ENCODE measurements around the gene NELL1. TPM values are rescaled to one million over a fixed set of nuclear protein-coding genes. Genes with fewer than 3 reads are reported as not detected.

The NELL1 gene
- polyA plus RNA-seq, 1 of the 3 experiments (the other 2 are of a cell fraction): not detected

DNA sequence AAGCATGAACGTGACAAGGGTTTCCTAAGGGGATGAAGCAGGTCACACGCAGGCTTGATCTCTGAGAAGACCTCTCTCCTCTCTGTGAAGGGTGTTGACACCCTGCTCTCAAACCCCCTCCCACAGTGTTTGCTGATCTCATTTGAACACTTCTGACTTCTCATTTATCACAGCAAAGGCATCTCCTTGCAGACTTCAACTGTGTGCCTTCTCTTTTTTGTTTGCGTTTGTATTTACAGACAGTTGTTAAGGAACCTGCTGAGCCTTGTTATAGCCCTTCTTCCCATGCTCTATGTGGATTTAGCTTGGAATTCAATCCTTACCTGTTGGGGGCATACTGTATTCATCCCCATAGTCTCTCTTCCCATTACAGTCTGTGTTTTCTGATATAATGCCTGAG, 206.5 kb downstream of the NELL1 start:
- 45% methylated on average over 3 of the region's 3 CpGs for WGBS (ENCODE audit: low lambda C conversion rate)
- Histone ChIP-seq H3K27me3 (ENCODE audit: insufficient read depth) (no peaks in the 10 kb centered on the region), H3K4me3 (ENCODE audit: low read depth in 2 of 2, low read length in 1 of 2) (no peak overlapping the region), H3K9ac (no peak overlapping the region), H3K9me3 (no peaks in the 10 kb centered on the region), H3F3A (replicated peaks; ENCODE audit: insufficient read depth) (no peaks in the 10 kb centered on the region), H3K79me2 (ENCODE audit: insufficient read depth) (no peaks in the 10 kb centered on the region), H3K4me2 (no peak overlapping the region), H4K20me1 (ENCODE audit: insufficient read depth) (no peaks in the 10 kb centered on the region), H3K9me2 (no peaks in the 10 kb centered on the region), H3K27ac (ENCODE audit: low read depth in 2 of 2, low read length in 1 of 2) (peak overlapping the region in 1 of 2 experiments; percentile 48; a peak in 1 of 4 replicates), H3K4me1 (ENCODE audit: control insufficient read depth in 1 of 2, insufficient read depth in 2 of 2, low read depth in 1 of 2, low read length in 1 of 2) (peaks cover 0 to 7% of the 10 kb centered on the region in 2 experiments; a peak in 1 of 4 replicates), H2AFZ (ENCODE audit: low read depth) (no peak overlapping the region), H3K36me3 (replicated peaks in 1 of 2; ENCODE audit: control insufficient read depth in 1 of 2, insufficient read depth in 2 of 2, low read length in 1 of 2) (no peaks in the 10 kb centered on the region)
- ChIA-PET CTCF (interaction anchor here (0.7 to 1.1 kb wide), 2 partner anchors 195 to 204 kb away, joined by 3 read pairs; no protein-coding TSS in a partner anchor), POLR2A (no interaction called here)
- TF ChIP-seq ELF1 (IDR thresholded peaks at IDR 0.05) (no peak), GABPA (IDR thresholded peaks at IDR 0.05; ENCODE audit: low read depth) (no peak), RXRA (IDR thresholded peaks at IDR 0.05; ENCODE audit: borderline replicate concordance, low read depth) (no peak), TCF12 (IDR thresholded peaks at IDR 0.05) (no peak), RFX5 (IDR thresholded peaks at IDR 0.05; ENCODE audit: low read length) (no peak), RAD21 (IDR thresholded peaks at IDR 0.05; ENCODE audit: low read length) (peak; percentile 21; the same call in 1 of the 2 replicates)
- no peak for DNase-seq

DNA sequence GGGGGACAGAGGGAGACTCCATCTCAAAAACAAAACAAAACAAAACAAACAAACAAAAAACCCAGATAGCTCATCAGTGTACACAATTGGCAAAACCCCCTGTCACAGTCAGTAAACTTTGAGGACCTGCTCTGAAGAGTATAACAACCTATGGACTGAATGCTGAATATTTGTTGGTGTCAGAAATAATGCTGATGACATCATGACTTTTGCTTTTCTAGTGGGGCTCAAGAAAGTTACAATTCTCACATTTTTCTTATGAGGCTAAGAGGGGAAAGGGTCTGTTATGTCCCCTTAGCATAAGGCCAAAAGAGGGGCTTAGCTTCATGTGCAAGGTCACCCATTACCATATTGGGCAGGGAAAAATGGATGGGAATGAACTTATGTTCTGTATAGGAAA, 207.4 kb downstream of the NELL1 start:
- Histone ChIP-seq H3K9me2 (no peaks in the 10 kb centered on the region), H3K4me3 (ENCODE audit: low read depth in 2 of 2, low read length in 1 of 2) (no peak overlapping the region), H3K27ac (ENCODE audit: low read depth in 2 of 2, low read length in 1 of 2) (no peak overlapping the region), H3K27me3 (ENCODE audit: insufficient read depth) (no peaks in the 10 kb centered on the region), H3K79me2 (ENCODE audit: insufficient read depth) (no peaks in the 10 kb centered on the region), H3K9ac (no peak overlapping the region), H3K4me2 (no peak overlapping the region), H4K20me1 (ENCODE audit: insufficient read depth) (no peaks in the 10 kb centered on the region), H3K36me3 (replicated peaks in 1 of 2; ENCODE audit: control insufficient read depth in 1 of 2, insufficient read depth in 2 of 2, low read length in 1 of 2) (no peaks in the 10 kb centered on the region), H3K4me1 (ENCODE audit: control insufficient read depth in 1 of 2, insufficient read depth in 2 of 2, low read depth in 1 of 2, low read length in 1 of 2) (peaks cover 0 to 7% of the 10 kb centered on the region in 2 experiments; a peak in 1 of 4 replicates), H3K9me3 (no peaks in the 10 kb centered on the region), H2AFZ (ENCODE audit: low read depth) (no peak overlapping the region), H3F3A (replicated peaks; ENCODE audit: insufficient read depth) (no peaks in the 10 kb centered on the region)
- POLR2A ChIA-PET: no interaction called here
- CTCF ChIA-PET: interaction anchor here (1.1 kb wide), 1 partner anchor 229 kb away, joined by 4 read pairs; no protein-coding TSS in a partner anchor
- TF ChIP-seq MEF2A (IDR thresholded peaks at IDR 0.05; ENCODE audit: borderline replicate concordance, low read depth) (no peak), EZH2phosphoT487 (IDR thresholded peaks at IDR 0.05; ENCODE audit: borderline replicate concordance, low read depth) (no peak), NRF1 (IDR thresholded peaks at IDR 0.05; ENCODE audit: low read depth, low read length) (no peak), RCOR1 (IDR thresholded peaks at IDR 0.05; ENCODE audit: low read length) (no peak), TAF1 (IDR thresholded peaks at IDR 0.05; ENCODE audit: borderline replicate concordance, low read depth, low read length) (no peak), TEAD4 (IDR thresholded peaks at IDR 0.05; ENCODE audit: borderline replicate concordance, insufficient read depth) (no peak), GATA2 (CRISPR knock-in tag; IDR thresholded peaks at IDR 0.05) (no peak), FOXM1 (IDR thresholded peaks at IDR 0.05; ENCODE audit: low read depth) (no peak), SMC3 (IDR thresholded peaks at IDR 0.05; ENCODE audit: low read depth, low read length) (no peak), ELF1 (IDR thresholded peaks at IDR 0.05) (no peak), CHD2 (IDR thresholded peaks at IDR 0.05; ENCODE audit: low read length, partially characterized antibody) (no peak)
- TF ChIP-seq, protein P1, sequence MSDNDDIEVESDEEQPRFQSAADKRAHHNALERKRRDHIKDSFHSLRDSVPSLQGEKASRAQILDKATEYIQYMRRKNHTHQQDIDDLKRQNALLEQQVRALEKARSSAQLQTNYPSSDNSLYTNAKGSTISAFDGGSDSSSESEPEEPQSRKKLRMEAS (IDR thresholded peaks at IDR 0.05; ENCODE audit: low read depth): no peak
- TF ChIP-seq, protein P2, sequence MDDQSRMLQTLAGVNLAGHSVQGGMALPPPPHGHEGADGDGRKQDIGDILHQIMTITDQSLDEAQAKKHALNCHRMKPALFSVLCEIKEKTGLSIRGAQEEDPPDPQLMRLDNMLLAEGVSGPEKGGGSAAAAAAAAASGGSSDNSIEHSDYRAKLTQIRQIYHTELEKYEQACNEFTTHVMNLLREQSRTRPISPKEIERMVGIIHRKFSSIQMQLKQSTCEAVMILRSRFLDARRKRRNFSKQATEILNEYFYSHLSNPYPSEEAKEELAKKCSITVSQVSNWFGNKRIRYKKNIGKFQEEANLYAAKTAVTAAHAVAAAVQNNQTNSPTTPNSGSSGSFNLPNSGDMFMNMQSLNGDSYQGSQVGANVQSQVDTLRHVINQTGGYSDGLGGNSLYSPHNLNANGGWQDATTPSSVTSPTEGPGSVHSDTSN (IDR thresholded peaks at IDR 0.05): no peak
- TF ChIP-seq, protein P3, sequence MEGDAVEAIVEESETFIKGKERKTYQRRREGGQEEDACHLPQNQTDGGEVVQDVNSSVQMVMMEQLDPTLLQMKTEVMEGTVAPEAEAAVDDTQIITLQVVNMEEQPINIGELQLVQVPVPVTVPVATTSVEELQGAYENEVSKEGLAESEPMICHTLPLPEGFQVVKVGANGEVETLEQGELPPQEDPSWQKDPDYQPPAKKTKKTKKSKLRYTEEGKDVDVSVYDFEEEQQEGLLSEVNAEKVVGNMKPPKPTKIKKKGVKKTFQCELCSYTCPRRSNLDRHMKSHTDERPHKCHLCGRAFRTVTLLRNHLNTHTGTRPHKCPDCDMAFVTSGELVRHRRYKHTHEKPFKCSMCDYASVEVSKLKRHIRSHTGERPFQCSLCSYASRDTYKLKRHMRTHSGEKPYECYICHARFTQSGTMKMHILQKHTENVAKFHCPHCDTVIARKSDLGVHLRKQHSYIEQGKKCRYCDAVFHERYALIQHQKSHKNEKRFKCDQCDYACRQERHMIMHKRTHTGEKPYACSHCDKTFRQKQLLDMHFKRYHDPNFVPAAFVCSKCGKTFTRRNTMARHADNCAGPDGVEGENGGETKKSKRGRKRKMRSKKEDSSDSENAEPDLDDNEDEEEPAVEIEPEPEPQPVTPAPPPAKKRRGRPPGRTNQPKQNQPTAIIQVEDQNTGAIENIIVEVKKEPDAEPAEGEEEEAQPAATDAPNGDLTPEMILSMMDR (IDR thresholded peaks at IDR 0.05): no peak
- TF ChIP-seq, protein P4, sequence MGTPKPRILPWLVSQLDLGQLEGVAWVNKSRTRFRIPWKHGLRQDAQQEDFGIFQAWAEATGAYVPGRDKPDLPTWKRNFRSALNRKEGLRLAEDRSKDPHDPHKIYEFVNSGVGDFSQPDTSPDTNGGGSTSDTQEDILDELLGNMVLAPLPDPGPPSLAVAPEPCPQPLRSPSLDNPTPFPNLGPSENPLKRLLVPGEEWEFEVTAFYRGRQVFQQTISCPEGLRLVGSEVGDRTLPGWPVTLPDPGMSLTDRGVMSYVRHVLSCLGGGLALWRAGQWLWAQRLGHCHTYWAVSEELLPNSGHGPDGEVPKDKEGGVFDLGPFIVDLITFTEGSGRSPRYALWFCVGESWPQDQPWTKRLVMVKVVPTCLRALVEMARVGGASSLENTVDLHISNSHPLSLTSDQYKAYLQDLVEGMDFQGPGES (IDR thresholded peaks at IDR 0.05; ENCODE audit: low read depth, low read length): no peak
- TF ChIP-seq, protein P5, sequence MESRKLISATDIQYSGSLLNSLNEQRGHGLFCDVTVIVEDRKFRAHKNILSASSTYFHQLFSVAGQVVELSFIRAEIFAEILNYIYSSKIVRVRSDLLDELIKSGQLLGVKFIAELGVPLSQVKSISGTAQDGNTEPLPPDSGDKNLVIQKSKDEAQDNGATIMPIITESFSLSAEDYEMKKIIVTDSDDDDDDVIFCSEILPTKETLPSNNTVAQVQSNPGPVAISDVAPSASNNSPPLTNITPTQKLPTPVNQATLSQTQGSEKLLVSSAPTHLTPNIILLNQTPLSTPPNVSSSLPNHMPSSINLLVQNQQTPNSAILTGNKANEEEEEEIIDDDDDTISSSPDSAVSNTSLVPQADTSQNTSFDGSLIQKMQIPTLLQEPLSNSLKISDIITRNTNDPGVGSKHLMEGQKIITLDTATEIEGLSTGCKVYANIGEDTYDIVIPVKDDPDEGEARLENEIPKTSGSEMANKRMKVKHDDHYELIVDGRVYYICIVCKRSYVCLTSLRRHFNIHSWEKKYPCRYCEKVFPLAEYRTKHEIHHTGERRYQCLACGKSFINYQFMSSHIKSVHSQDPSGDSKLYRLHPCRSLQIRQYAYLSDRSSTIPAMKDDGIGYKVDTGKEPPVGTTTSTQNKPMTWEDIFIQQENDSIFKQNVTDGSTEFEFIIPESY (IDR thresholded peaks at IDR 0.05; ENCODE audit: borderline replicate concordance, low read depth): no peak
- DNase-seq: no peak
